Trophoblast cell (in vitro differentiated cells and primary cell): ENCODE measurements around the gene NBEAL2.

Experiments used
- DNase-seq, 2 donors: peaks; one replicate each; pipeline ENCODE4 v3.0.0-alpha.2; 2016
- H2AFZ ChIP-seq: 2 replicates; pipeline ENCODE4 v1.6.1; 2013; ENCODE audit warnings: low read length, moderate library complexity, mild to moderate bottlenecking; ENCODE audit not compliant: insufficient read depth, poor library complexity
- H2AK5ac ChIP-seq: 2 replicates; pipeline ENCODE4 v1.6.1; 2013; ENCODE audit warnings: mild to moderate bottlenecking, low read length
- H2BK120ac ChIP-seq: 2 replicates; pipeline ENCODE4 v1.6.1; 2013; ENCODE audit warnings: low read length, mild to moderate bottlenecking, moderate library complexity; ENCODE audit not compliant: insufficient read depth, poor library complexity
- H2BK12ac ChIP-seq: 2 replicates; pipeline ENCODE4 v1.6.1; 2013; ENCODE audit warnings: mild to moderate bottlenecking, low read length, moderate library complexity
- H2BK5ac ChIP-seq: 2 replicates; pipeline ENCODE4 v1.6.1; 2013; ENCODE audit warnings: low read length, low read depth, moderate library complexity, mild to moderate bottlenecking; ENCODE audit not compliant: poor library complexity
- H3K14ac ChIP-seq: 2 replicates; pipeline ENCODE4 v1.6.1; 2013; ENCODE audit warnings: mild to moderate bottlenecking, low read length
- H3K18ac ChIP-seq: 2 replicates; pipeline ENCODE4 v1.6.1; 2013; ENCODE audit warnings: mild to moderate bottlenecking, low read length
- H3K23ac ChIP-seq: 2 replicates; pipeline ENCODE4 v1.6.1; 2013; ENCODE audit warnings: low read length
- H3K27ac ChIP-seq: 2 replicates; pipeline ENCODE4 v1.5.1; 2013; ENCODE audit warnings: low read depth, mild to moderate bottlenecking, inconsistent platforms, low read length, moderate library complexity
- H3K27me3 ChIP-seq: 2 replicates; pipeline ENCODE4 v1.6.1; 2013; ENCODE audit warnings: inconsistent platforms, mild to moderate bottlenecking, low read length, moderate library complexity; ENCODE audit not compliant: insufficient read depth
- H3K36me3 ChIP-seq, 2 experiments: 1 replicate in 1 of 2; 2 replicates in 1 of 2; pipeline ENCODE4 v1.6.1; 2013; ENCODE audit warnings: low read length in 2 of 2, mild to moderate bottlenecking in 2 of 2, moderate library complexity in 1 of 2; ENCODE audit not compliant: insufficient read depth in 2 of 2, control insufficient read depth in 1 of 2
- H3K4ac ChIP-seq: 2 replicates; pipeline ENCODE4 v1.6.1; 2013; ENCODE audit warnings: low read depth, mild to moderate bottlenecking, low read length, moderate library complexity
- H3K4me1 ChIP-seq, 2 experiments: 1 replicate in 1 of 2; 2 replicates in 1 of 2; pipeline ENCODE4 v1.6.1; 2013; ENCODE audit warnings: low read length in 2 of 2, mild to moderate bottlenecking in 2 of 2, moderate library complexity in 1 of 2; ENCODE audit not compliant: insufficient read depth in 2 of 2, control insufficient read depth in 1 of 2
- H3K4me2 ChIP-seq: 2 replicates; pipeline ENCODE4 v1.6.1; 2013; ENCODE audit warnings: inconsistent platforms, mild to moderate bottlenecking, low read length, moderate library complexity
- H3K4me3 ChIP-seq: 2 replicates; pipeline ENCODE4 v1.5.1; 2013; ENCODE audit warnings: mild to moderate bottlenecking, low read depth, low read length, inconsistent platforms
- H3K79me1 ChIP-seq: one replicate; pipeline ENCODE4 v1.6.1; 2013; ENCODE audit warnings: low read length
- H3K79me2 ChIP-seq: 2 replicates; pipeline ENCODE4 v1.6.1; 2013; ENCODE audit warnings: low read length, mild to moderate bottlenecking; ENCODE audit not compliant: control insufficient read depth, insufficient read depth, poor library complexity
- H3K9ac ChIP-seq: 2 replicates; pipeline ENCODE4 v1.6.1; 2013; ENCODE audit warnings: mild to moderate bottlenecking, low read length
- H3K9me3 ChIP-seq: 2 replicates; pipeline ENCODE4 v1.6.1; 2013; ENCODE audit warnings: low read depth, mild to moderate bottlenecking, control low read depth, inconsistent platforms, low read length; ENCODE audit not compliant: insufficient read depth
- H4K12ac ChIP-seq: 2 replicates; pipeline ENCODE4 v1.6.1; 2013; ENCODE audit warnings: low read depth, mild to moderate bottlenecking, low read length, moderate library complexity
- H4K8ac ChIP-seq: 2 replicates; pipeline ENCODE4 v1.6.1; 2013; ENCODE audit warnings: low read depth, mild to moderate bottlenecking, low read length, moderate library complexity
- H4K91ac ChIP-seq: one replicate; pipeline ENCODE4 v1.6.1; 2013; ENCODE audit warnings: low read depth, mild to moderate bottlenecking, low read length, moderate library complexity
- WGBS: extraction: QIAGEN DNeasy Blood & Tissue Kit; methylation state at CpG from one replicate; pipeline ENCODE4 v1.1.7; 2013; ENCODE audit warnings: missing lambda C conversion rate; ENCODE audit not compliant: insufficient read length, insufficient coverage; ENCODE audit errors: extremely low coverage; 5-methylcytosine and 5-hydroxymethylcytosine counted together

The NBEAL2 gene

DNA sequence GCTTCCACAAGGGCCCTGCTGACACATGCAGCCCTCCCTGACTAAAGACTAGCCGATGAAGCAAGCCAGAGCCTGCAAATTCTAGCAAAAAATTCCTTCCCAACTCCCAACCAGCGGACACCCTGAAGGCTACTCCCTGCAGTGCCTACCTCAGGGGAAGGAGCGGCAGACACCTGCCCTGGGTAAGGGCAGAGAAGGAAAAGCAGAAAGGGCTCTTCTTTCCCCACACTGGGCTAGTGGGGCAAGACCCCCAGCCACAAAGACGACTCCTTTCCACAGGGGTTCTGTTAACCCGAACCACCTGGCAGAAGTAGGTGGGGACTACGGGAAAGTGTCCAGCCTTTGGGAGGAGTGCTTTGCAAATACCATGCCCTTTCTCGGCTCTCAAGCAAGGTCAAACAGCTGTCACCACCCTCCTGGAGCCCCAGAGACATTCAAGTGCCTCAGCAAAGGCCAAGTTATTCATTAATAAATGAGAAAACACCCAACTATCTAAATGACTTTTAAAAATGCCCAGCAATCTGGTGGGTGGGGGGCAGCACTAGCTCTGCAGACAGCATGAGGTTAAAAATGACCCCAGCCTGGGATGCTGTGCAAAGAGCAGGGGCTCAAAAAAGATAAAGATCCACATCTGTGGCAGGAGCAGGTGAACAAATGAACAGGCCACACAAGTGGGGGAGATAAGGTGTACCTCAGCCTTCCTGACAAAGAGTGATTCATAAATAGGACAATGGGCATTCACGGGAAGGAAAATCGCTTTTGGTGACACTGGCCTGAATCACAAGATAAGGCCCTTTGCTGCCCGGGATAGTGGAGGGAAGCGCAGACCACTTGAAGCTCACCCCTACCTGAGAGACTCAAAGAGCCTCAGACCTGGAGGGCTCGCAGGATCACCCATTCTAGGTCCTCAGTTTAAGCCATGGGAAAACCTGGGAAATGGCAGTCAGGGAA is 36.0 kb upstream of the NBEAL2 start:
- Histone ChIP-seq H2BK12ac (no peak overlapping the region), H3K23ac (no peak overlapping the region), H3K4ac (no peak overlapping the region), H2AK5ac (no peak overlapping the region), H3K27me3 (no peaks in the 10 kb centered on the region), H3K14ac (no peak overlapping the region), H3K9me3 (peaks cover 1% of the 10 kb centered on the region), H4K12ac (no peak overlapping the region), H3K18ac (peak overlapping the region; percentile 11), H4K8ac (no peak overlapping the region), H3K79me2 (peaks cover 12% of the 10 kb centered on the region), H2BK5ac (no peak overlapping the region), H2BK120ac (no peak overlapping the region), H2AFZ (no peak overlapping the region), H4K91ac (no peak overlapping the region), H3K4me2 (no peak overlapping the region), H3K27ac (no peak overlapping the region), H3K36me3 (peaks cover 28 to 32% of the 10 kb centered on the region in 2 experiments), H3K9ac (no peak overlapping the region), H3K4me1 (peaks cover 47 to 56% of the 10 kb centered on the region in 2 experiments), H3K79me1 (peaks cover 4% of the 10 kb centered on the region), H3K4me3 (no peak overlapping the region)
- no CpG with 5 or more reads among the region's 12 CpGs for WGBS
- no peak for DNase-seq

DNA sequence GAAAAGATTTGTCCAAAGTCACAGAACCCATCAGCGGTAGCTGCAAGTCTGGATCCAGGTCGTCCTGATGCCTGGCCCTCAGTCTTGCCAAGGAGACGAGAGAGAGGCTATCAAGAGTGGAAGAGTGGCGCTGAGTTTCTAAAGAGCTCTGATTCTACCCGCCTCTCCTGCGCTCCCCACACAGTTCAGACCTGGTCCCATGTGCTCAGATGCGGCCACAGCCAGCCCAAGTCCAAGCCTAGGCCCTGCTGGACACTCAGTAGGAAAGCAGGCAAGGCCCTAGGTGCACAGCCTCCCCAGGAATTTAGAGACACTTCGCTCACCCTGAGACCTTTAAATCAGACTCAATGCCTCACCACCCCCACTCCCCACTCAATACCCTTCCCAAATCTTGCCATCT is 35.3 kb upstream of the NBEAL2 start:
- Histone ChIP-seq H4K12ac (no peak overlapping the region), H3K4me1 (peaks cover 54 to 63% of the 10 kb centered on the region in 2 experiments), H3K27me3 (no peaks in the 10 kb centered on the region), H3K79me2 (peaks cover 13% of the 10 kb centered on the region), H2BK12ac (peak overlapping the region; percentile 32), H4K8ac (no peak overlapping the region), H4K91ac (no peak overlapping the region), H3K18ac (no peak overlapping the region), H3K79me1 (peaks cover 4% of the 10 kb centered on the region), H3K4me3 (no peak overlapping the region), H3K4me2 (no peak overlapping the region), H3K9me3 (peaks cover 1% of the 10 kb centered on the region), H3K14ac (no peak overlapping the region), H2AFZ (no peak overlapping the region), H2BK5ac (peak overlapping the region; percentile 29), H3K27ac (no peak overlapping the region), H3K4ac (peak overlapping the region; percentile 54), H3K36me3 (peaks cover 22 to 26% of the 10 kb centered on the region in 2 experiments), H2BK120ac (peak overlapping the region; percentile 12), H3K9ac (no peak overlapping the region), H3K23ac (no peak overlapping the region), H2AK5ac (peak overlapping the region; percentile 35)
- DNase-seq = no peak
- whole genome bisulfite sequencing = no CpG with 5 or more reads among the region's 8 CpGs

DNA sequence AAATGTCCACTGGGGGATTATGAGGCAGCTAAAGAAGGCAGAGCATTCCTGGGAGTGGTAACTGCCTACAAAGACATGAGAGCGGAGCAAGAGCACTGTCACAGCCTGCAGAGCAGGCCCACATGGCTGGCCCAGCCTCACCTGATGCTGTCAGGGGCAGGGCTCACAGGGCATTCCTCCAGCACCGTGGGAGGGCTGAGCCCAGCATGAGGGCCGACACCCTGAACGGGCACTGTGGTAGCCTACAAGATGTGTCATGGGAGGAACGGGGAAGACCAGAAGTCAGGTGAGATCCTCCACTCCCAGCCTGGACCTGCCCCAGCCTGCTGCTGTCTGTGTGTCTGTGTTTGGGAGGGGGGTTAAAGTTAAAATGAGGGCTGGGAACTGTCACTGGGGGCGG is 33.0 kb upstream of the NBEAL2 start:
- Histone ChIP-seq H4K12ac (no peak overlapping the region), H4K8ac (no peak overlapping the region), H2AFZ (peak overlapping the region; percentile 12), H2BK120ac (no peak overlapping the region), H3K9me3 (peaks cover 1% of the 10 kb centered on the region), H3K18ac (peak overlapping the region; percentile 3), H3K4ac (peak overlapping the region; percentile 73), H3K27me3 (no peaks in the 10 kb centered on the region), H2BK12ac (no peak overlapping the region), H3K79me1 (peaks cover 4% of the 10 kb centered on the region), H3K14ac (no peak overlapping the region), H2BK5ac (no peak overlapping the region), H3K23ac (no peak overlapping the region), H3K27ac (no peak overlapping the region), H3K36me3 (peaks cover 6 to 8% of the 10 kb centered on the region in 2 experiments), H4K91ac (no peak overlapping the region), H3K79me2 (peaks cover 13% of the 10 kb centered on the region), H3K4me1 (peaks cover 58 to 67% of the 10 kb centered on the region in 2 experiments), H3K4me3 (no peak overlapping the region), H2AK5ac (no peak overlapping the region), H3K4me2 (no peak overlapping the region), H3K9ac (no peak overlapping the region)
- peak; percentile 93 to 96 for DNase-seq
- WGBS = no CpG with 5 or more reads among the region's 6 CpGs

DNA sequence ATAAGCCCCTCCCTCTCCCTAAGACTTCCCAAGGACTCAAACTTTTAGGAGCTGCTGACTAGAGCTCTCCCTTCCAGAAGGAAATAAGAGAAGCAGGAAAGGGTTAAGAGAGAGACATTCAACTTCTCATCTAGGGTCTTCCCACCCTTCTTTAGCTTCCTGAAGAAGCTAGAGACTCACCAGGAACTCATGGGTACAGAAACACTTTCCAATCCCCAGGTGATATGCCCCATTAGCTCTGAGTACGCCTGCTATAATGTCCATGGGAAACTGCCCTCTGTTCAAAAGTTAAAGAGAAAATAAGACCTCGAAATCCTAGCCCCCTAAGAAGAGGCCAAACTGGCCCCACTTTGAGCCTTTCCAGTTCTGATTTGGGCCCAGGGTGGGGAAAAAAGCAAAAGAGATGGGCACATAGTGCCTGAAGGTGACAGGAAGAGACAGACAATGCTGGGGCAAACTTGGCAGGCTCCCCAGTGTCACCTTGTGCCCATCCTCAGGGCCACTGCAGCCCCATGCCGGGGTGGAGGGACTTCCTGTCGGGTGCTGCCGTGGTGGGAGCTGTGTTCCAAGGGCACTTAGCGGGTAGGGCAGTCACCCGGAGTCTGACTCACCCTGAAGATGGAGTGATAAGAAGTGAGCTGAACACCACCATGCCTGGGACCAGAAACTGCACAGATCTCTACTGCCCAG is 32.5 kb upstream of the NBEAL2 start:
- Histone ChIP-seq H3K79me1 (peaks cover 4% of the 10 kb centered on the region), H3K9ac (no peak overlapping the region), H3K14ac (no peak overlapping the region), H4K8ac (no peak overlapping the region), H2AK5ac (no peak overlapping the region), H2BK12ac (no peak overlapping the region), H3K23ac (no peak overlapping the region), H3K4me2 (no peak overlapping the region), H2AFZ (no peak overlapping the region), H3K4me3 (no peak overlapping the region), H4K91ac (no peak overlapping the region), H4K12ac (no peak overlapping the region), H3K36me3 (peaks cover 6 to 7% of the 10 kb centered on the region in 2 experiments), H2BK120ac (no peak overlapping the region), H3K27ac (no peak overlapping the region), H2BK5ac (no peak overlapping the region), H3K79me2 (peaks cover 15% of the 10 kb centered on the region), H3K18ac (peak overlapping the region; percentile 10), H3K4me1 (peaks cover 58 to 67% of the 10 kb centered on the region in 2 experiments), H3K27me3 (no peaks in the 10 kb centered on the region), H3K9me3 (peaks cover 1% of the 10 kb centered on the region), H3K4ac (peak overlapping the region; percentile 73)
- peak; percentile 57 to 69 for DNase-seq
- no CpG with 5 or more reads among the region's 7 CpGs for WGBS
